Right lobe of liver (tissue), 6 donors: ENCODE results near the gene FGF18. TPM values are rescaled to one million over a fixed set of nuclear protein-coding genes. Genes with fewer than 3 reads are reported as not detected.
A peak's percentile ranks its signal among the peaks of the same experiment; 100 is the strongest.

Experiments
- ATAC-seq, 4 donors: fragments of 200-7000 bp; cut with Tn5 transposase; one replicate each; pipeline ENCODE4 v1.9.1; 2020; ENCODE audit warnings: mild to moderate bottlenecking in 4 of 4, moderate library complexity in 4 of 4
- DNase-seq, 3 donors: peaks; one replicate each; pipeline ENCODE4 v3.0.0-alpha.2; 2020
- H3K27ac ChIP-seq, 3 donors: fragments of 200-600 bp; one replicate each; pipeline ENCODE4 v1.8.0; 2022
- H3K27me3 ChIP-seq, 2 donors: fragments of 200-600 bp; one replicate each; pipeline ENCODE4 v1.8.0; 2022
- H3K36me3 ChIP-seq, 4 donors: fragments of 200-600 bp; sonication (generic) in 1 of 4; one replicate each; pipeline versions ENCODE4 v1.5.1 to v1.8.0; 2017 to 2022; ENCODE audit warnings: control low read depth in 1 of 4
- H3K4me1 ChIP-seq, 4 donors: fragments of 200-600 bp; sonication (generic) in 1 of 4; one replicate each; pipeline versions ENCODE4 v1.5.1 to v1.8.0; 2017 to 2022; ENCODE audit warnings: control low read depth in 1 of 4
- H3K4me3 ChIP-seq, 3 donors: fragments of 200-600 bp; one replicate each; pipeline ENCODE4 v1.8.0; 2022
- H3K9me3 ChIP-seq, 4 donors: fragments of 200-600 bp; sonication (generic) in 1 of 4; one replicate each; pipeline versions ENCODE4 v1.5.1 to v1.8.0; 2017 to 2022; ENCODE audit warnings: control low read depth in 1 of 4
- CTCF ChIP-seq, 4 donors: fragments of 200-600 bp in 3 of 4; fragments of 450-650 bp in 1 of 4; IDR thresholded peaks; one replicate each; pipeline versions ENCODE4 v1.5.1 to v1.8.0; 2016 to 2022; ENCODE audit warnings: antibody characterized with exemption in 4 of 4, mild to moderate bottlenecking in 2 of 4
- POLR2A ChIP-seq: fragments of 450-650 bp; IDR thresholded peaks from one replicate; pipeline ENCODE4 v1.6.1; 2017; ENCODE audit warnings: antibody characterized with exemption, mild to moderate bottlenecking
- WGBS: methylation state at CpG from one replicate; pipeline ENCODE4 v1.1.6; 2018; ENCODE audit warnings: low coverage, low lambda C conversion rate; ENCODE audit not compliant: insufficient coverage; ENCODE audit errors: missing lambda C conversion rate; 5-methylcytosine and 5-hydroxymethylcytosine counted together
- intact Hi-C, 2 donors: fragments of 100-400 bp; cut with DNase I; formaldehyde crosslinking; loops; one replicate each; pipeline versions ENCODE4 v1.11.2 to v1.14.1; 2022
- total RNA-seq, 6 experiments: library from RNA; depleted of rRNA in 2 of 6; stranded (reverse); fragments of >200 nt in 2 of 6; fragmentation: NEBNext Ultra II Directional in 3 of 6; extraction: Animal tissue kit (Norgen Biotek cat#: 25700) in 3 of 6; gene quantifications; one replicate each; pipeline versions ENCODE4 v1.1.0 to v1.2.4, GENCODE V29; 2016 to 2023
- donor health status: DM: no; HTN: yes; CAD: no.
- donor health status: DM: no; HTN: no; CAD: no.
- donor health status: DM: no; HTN: no; CAD: no.
- donor health status: DM: no; HTN: yes; CAD: no.
- donor health status: DM: no; HTN: yes; CAD: no.

Gene FGF18
- total RNA-seq, 6 experiments from 2014 or later: 0.12 TPM; not detected in 5

GRCh38 chr5:171483551-171484135 is 64.2 kb downstream of the FGF18 start:
- Histone ChIP-seq H3K36me3 (no peaks in the 10 kb centered on the region), H3K27me3 (no peaks in the 10 kb centered on the region), H3K27ac (no peak overlapping the region), H3K4me3 (no peak overlapping the region), H3K4me1 (no peaks in the 10 kb centered on the region), H3K9me3 (no peaks in the 10 kb centered on the region)
- TF ChIP-seq POLR2A: no peak
- TF ChIP-seq CTCF (IDR thresholded peaks at IDR 0.05): no peak
- no peak for ATAC-seq
- no peak for DNase-seq
- WGBS: 55% methylated on average over 10 of the region's 21 CpGs
- intact Hi-C loops: no loop called here

GRCh38 chr5:171484460-171484899 is 65.0 kb downstream of the FGF18 start:
- peak in 3 of 4 donors; percentile 38 to 58 (median 55) for ATAC-seq

GRCh38 chr5:171485668-171486067 is 66.2 kb downstream of the FGF18 start:
- intact Hi-C loops: no loop called here
- DNase-seq (no peak), ATAC-seq (no peak)
- Histone ChIP-seq H3K27me3 (no peaks in the 10 kb centered on the region), H3K9me3 (no peaks in the 10 kb centered on the region), H3K27ac (no peak overlapping the region), H3K4me1 (no peaks in the 10 kb centered on the region), H3K36me3 (no peaks in the 10 kb centered on the region), H3K4me3 (no peak overlapping the region)
- TF ChIP-seq CTCF (IDR thresholded peaks at IDR 0.05) (no peak), POLR2A (no peak)
- WGBS: 40% methylated on average over 1 of the region's 4 CpGs

More at GRCh38 chr5:171484460-171484899, 65.0 kb downstream of the FGF18 start:
- intact Hi-C loops: no loop called here
- TF ChIP-seq POLR2A (no peak), CTCF (IDR thresholded peaks at IDR 0.05) (peak; percentile 45 to 63 (median 52))
- no peaks in the 10 kb centered on the region for H3K9me3 ChIP-seq
- H3K36me3 ChIP-seq: no peaks in the 10 kb centered on the region
- H3K4me1 ChIP-seq: no peaks in the 10 kb centered on the region
- H3K27ac ChIP-seq: no peak overlapping the region
- no peaks in the 10 kb centered on the region for H3K27me3 ChIP-seq
- DNase-seq: no peak
- no peak overlapping the region for H3K4me3 ChIP-seq
- WGBS: 13% methylated on average over 7 of the region's 7 CpGs

GRCh38 chr5:171486613-171487012 is 67.2 kb downstream of the FGF18 start:
- no peak for TF ChIP-seq POLR2A
- TF ChIP-seq CTCF (IDR thresholded peaks at IDR 0.05): no peak
- H3K27me3 ChIP-seq: no peaks in the 10 kb centered on the region
- intact Hi-C loops: no loop called here
- no peak for ATAC-seq
- no peak for DNase-seq
- H3K27ac ChIP-seq: no peak overlapping the region
- H3K9me3 ChIP-seq: no peaks in the 10 kb centered on the region
- 69% methylated on average over 4 of the region's 4 CpGs for WGBS
- no peaks in the 10 kb centered on the region for H3K4me1 ChIP-seq
- no peaks in the 10 kb centered on the region for H3K36me3 ChIP-seq
- no peak overlapping the region for H3K4me3 ChIP-seq

GRCh38 chr5:171488876-171489275 is 69.4 kb downstream of the FGF18 start:
- TF ChIP-seq POLR2A (no peak), CTCF (IDR thresholded peaks at IDR 0.05) (no peak)
- H3K4me1 ChIP-seq: no peaks in the 10 kb centered on the region
- intact Hi-C loops: no loop called here
- ATAC-seq (peak in 1 of 4 donors; percentile 13), DNase-seq (no peak)
- no peaks in the 10 kb centered on the region for H3K36me3 ChIP-seq
- no peak overlapping the region for H3K4me3 ChIP-seq
- H3K27ac ChIP-seq: no peak overlapping the region
- no peaks in the 10 kb centered on the region for H3K9me3 ChIP-seq
- 40% methylated on average over 2 of the region's 13 CpGs for WGBS
- no peaks in the 10 kb centered on the region for H3K27me3 ChIP-seq
